ENCODE results near the gene DTNA.

Gene DTNA

DNA sequence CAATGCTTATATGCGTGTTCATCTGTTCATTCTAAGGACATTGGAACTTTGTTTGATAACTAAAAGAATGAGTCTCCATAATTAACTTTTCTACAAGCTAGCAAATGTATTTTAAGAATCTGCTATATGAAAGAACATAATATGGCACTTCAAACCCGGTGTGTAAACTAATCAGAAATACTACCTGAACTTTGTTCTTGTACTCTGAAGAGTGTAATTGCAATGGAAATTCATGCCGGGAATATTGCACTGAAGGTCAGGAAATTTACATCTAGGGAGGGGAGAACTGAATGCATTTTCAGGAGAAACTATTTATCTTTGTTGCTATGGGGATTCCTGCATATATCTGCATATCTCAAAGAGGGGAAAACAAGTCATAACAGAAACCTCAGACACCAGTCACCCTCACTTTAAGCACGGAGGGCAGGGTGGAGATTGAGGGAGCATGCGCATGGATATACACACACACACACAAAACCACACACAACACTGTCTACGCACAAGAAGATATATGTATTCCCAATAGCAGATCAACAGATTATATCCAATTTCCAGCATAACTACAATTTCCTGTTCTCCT is 76.2 kb downstream of the DTNA start:
- Histone ChIP-seq H3K9me3 (ENCODE audit: insufficient read depth, low read length, severe bottlenecking) (no peaks in the 10 kb centered on the region), H4K20me1 (ENCODE audit: insufficient read depth, low read length) (no peaks in the 10 kb centered on the region), H3K4me2 (ENCODE audit: insufficient read depth, low read length) (no peak overlapping the region), H3K27me3 (ENCODE audit: insufficient read depth, low read length, poor library complexity) (peaks cover 14% of the 10 kb centered on the region), H3K36me3 (ENCODE audit: insufficient read depth, low read length) (no peaks in the 10 kb centered on the region), H3K79me2 (ENCODE audit: insufficient read depth, low read length) (no peaks in the 10 kb centered on the region), H2AFZ (ENCODE audit: low read depth, low read length) (no peak overlapping the region), H3K4me3 (ENCODE audit: low read depth in 1 of 2, low read length in 2 of 2) (no peak overlapping the region), H3K27ac (ENCODE audit: low read length) (no peak overlapping the region), H3K4me1 (ENCODE audit: insufficient read depth, low read length) (peaks cover 2% of the 10 kb centered on the region; the same call in 1 of the 2 replicates), H3K9ac (ENCODE audit: low read depth, low read length) (no peak overlapping the region)
- ATAC-seq (ENCODE audit: insufficient read depth, low read depth), result no peak
- TF ChIP-seq EZH2 (IDR thresholded peaks at IDR 0.05; ENCODE audit: borderline replicate concordance, low read depth, low read length, severe bottlenecking), result no peak
- TF ChIP-seq, protein P1, sequence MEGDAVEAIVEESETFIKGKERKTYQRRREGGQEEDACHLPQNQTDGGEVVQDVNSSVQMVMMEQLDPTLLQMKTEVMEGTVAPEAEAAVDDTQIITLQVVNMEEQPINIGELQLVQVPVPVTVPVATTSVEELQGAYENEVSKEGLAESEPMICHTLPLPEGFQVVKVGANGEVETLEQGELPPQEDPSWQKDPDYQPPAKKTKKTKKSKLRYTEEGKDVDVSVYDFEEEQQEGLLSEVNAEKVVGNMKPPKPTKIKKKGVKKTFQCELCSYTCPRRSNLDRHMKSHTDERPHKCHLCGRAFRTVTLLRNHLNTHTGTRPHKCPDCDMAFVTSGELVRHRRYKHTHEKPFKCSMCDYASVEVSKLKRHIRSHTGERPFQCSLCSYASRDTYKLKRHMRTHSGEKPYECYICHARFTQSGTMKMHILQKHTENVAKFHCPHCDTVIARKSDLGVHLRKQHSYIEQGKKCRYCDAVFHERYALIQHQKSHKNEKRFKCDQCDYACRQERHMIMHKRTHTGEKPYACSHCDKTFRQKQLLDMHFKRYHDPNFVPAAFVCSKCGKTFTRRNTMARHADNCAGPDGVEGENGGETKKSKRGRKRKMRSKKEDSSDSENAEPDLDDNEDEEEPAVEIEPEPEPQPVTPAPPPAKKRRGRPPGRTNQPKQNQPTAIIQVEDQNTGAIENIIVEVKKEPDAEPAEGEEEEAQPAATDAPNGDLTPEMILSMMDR (IDR thresholded peaks at IDR 0.05; ENCODE audit: borderline replicate concordance, extremely low read depth, low read length, poor library complexity, severe bottlenecking), result no peak
- no peak for DNase-seq

DNA sequence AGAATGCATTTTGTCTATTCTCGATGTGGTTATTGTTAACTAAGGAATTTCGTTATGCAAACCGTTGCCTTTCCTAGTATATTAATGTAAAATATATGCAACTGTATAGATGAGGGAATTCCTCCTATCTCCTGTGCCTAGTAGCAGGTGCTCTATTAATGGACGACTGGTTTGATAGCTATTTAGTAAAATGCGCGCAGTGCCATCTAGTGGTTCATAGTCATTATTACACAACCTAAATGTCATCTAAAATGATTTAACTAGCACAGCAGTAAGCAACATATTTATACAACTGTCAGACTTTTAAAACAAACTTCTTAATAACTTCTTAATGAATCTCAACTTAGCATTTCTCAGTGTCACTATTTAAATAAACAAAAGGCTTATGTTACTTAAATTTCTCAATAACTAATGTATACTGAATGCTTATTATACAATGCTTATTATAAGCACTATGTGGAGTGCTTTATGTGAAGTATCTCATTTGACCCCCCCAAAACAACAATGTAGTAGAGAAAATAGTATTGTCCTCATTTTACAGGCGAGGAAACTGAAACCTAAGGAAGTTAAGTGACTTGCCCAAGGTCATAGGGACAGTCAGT is 77.9 kb downstream of the DTNA start:
- Histone ChIP-seq H4K20me1 (ENCODE audit: insufficient read depth, low read length) (no peaks in the 10 kb centered on the region), H3K79me2 (ENCODE audit: insufficient read depth, low read length) (no peaks in the 10 kb centered on the region), H2AFZ (ENCODE audit: low read depth, low read length) (no peak overlapping the region), H3K4me1 (ENCODE audit: insufficient read depth, low read length) (peaks cover 2% of the 10 kb centered on the region; the same call in 1 of the 2 replicates), H3K4me3 (ENCODE audit: low read depth in 1 of 2, low read length in 2 of 2) (no peak overlapping the region), H3K27me3 (ENCODE audit: insufficient read depth, low read length, poor library complexity) (peaks cover 14% of the 10 kb centered on the region), H3K36me3 (ENCODE audit: insufficient read depth, low read length) (no peaks in the 10 kb centered on the region), H3K9ac (ENCODE audit: low read depth, low read length) (no peak overlapping the region), H3K27ac (ENCODE audit: low read length) (no peak overlapping the region), H3K9me3 (ENCODE audit: insufficient read depth, low read length, severe bottlenecking) (no peaks in the 10 kb centered on the region), H3K4me2 (ENCODE audit: insufficient read depth, low read length) (no peak overlapping the region)
- TF ChIP-seq, protein P1 (IDR thresholded peaks at IDR 0.05; ENCODE audit: borderline replicate concordance, extremely low read depth, low read length, poor library complexity, severe bottlenecking), result peak; percentile 79
- TF ChIP-seq EZH2 (IDR thresholded peaks at IDR 0.05; ENCODE audit: borderline replicate concordance, low read depth, low read length, severe bottlenecking), result no peak
- peak; percentile 32 for DNase-seq
- peak; percentile 80 for ATAC-seq (ENCODE audit: insufficient read depth, low read depth)

DNA sequence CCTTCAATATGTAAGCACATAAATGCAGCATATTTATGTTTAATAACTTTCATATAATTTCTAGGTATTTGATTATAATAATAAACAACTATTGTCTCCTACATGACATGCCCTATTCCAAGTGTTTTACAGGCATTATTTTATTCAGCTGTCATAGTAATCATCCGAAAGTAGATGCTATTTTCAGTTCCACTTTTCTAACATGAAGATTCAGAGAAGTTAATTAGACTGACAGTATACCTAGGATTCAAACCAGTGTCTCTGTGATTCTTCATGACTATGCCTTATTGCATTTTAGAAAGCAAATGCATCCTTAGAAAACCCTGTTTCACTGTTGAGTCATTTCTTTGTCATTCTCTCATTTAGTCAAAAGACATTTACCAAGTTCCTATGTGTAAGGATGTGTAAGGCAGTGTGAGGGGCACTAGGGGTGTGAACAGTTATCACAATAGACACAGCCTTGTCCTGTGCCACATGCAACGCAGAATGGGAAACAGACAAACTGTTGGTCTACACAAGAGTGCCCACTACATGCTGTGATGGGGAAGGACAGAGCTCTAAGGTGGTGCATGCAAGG is 79.8 kb downstream of the DTNA start:
- Histone ChIP-seq H3K27ac (ENCODE audit: low read length) (no peak overlapping the region), H2AFZ (ENCODE audit: low read depth, low read length) (no peak overlapping the region), H3K27me3 (ENCODE audit: insufficient read depth, low read length, poor library complexity) (peaks cover 10% of the 10 kb centered on the region), H3K9ac (ENCODE audit: low read depth, low read length) (no peak overlapping the region), H3K4me3 (ENCODE audit: low read depth in 1 of 2, low read length in 2 of 2) (no peak overlapping the region), H3K4me2 (ENCODE audit: insufficient read depth, low read length) (no peak overlapping the region), H3K9me3 (ENCODE audit: insufficient read depth, low read length, severe bottlenecking) (no peaks in the 10 kb centered on the region), H3K79me2 (ENCODE audit: insufficient read depth, low read length) (no peaks in the 10 kb centered on the region), H4K20me1 (ENCODE audit: insufficient read depth, low read length) (no peaks in the 10 kb centered on the region), H3K4me1 (ENCODE audit: insufficient read depth, low read length) (no peaks in the 10 kb centered on the region), H3K36me3 (ENCODE audit: insufficient read depth, low read length) (no peaks in the 10 kb centered on the region)
- DNase-seq (no peak), ATAC-seq (ENCODE audit: insufficient read depth, low read depth) (no peak)
- no peak for TF ChIP-seq EZH2 (IDR thresholded peaks at IDR 0.05; ENCODE audit: borderline replicate concordance, low read depth, low read length, severe bottlenecking)
- TF ChIP-seq, protein P1 (IDR thresholded peaks at IDR 0.05; ENCODE audit: borderline replicate concordance, extremely low read depth, low read length, poor library complexity, severe bottlenecking), result no peak

Measured in DND-41 (cell line).